SH-SY5Y (cell line): Measurements from ENCODE around the gene NCBP2.

Experiments
- GATA2 ChIP-seq: IDR thresholded peaks from 2 replicates; pipeline ENCODE4 v1.6.1; 2011; ENCODE audit warnings: mild to moderate bottlenecking, low read depth, low read length
- GATA3 ChIP-seq: IDR thresholded peaks from 2 replicates; pipeline ENCODE4 v1.6.1; 2011; ENCODE audit warnings: low read depth, mild to moderate bottlenecking, low read length, moderate library complexity

The NCBP2 gene

DNA sequence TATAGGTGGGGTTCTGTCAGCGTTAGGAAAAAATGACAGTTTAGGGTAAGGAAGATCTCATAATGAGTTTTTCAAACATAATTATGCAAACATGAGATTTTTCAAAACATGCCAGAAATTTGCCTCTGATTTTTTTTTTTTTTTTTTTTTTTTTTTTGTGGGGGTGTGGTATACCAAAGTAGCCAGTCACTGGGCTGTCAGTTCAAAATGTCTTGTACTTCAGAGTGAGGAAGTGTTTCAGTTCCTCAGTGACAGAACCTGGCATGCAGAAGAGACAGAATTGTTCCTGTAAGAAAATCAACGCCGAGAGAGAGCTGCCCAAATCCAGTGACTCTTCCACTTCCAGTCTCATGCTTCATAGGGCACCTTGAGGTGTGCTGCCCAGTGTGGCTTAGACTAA, 9.7 kb downstream of the NCBP2 start:
- TF ChIP-seq GATA2 (no peak), GATA3 (no peak)

- no peak for TF ChIP-seq GATA3
- TF ChIP-seq GATA2, result no peak
These were observed 10.3 kb downstream of the NCBP2 start for GRCh38 chr3:196931828-196932587.

DNA sequence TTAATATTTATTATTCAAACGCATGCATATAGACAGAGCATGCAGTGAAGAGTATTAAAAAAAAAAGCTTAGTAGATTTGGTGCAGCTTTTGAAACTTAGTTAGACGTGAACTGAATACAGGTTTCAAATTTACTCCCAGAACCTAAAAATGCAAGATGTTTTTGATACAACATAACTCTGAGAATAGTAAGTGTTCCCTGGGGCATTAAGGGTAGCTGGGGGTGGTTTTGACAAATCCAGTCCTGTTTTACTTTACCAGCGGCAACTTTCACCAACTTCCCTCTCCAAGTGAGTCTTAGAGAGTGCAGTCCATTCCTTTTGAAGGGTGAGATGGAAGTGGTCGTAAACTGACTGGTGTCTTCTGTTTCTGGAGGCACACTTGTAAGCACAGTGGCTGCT, 11.2 kb downstream of the NCBP2 start:
- no peak for TF ChIP-seq GATA2
- TF ChIP-seq GATA3, result no peak

DNA sequence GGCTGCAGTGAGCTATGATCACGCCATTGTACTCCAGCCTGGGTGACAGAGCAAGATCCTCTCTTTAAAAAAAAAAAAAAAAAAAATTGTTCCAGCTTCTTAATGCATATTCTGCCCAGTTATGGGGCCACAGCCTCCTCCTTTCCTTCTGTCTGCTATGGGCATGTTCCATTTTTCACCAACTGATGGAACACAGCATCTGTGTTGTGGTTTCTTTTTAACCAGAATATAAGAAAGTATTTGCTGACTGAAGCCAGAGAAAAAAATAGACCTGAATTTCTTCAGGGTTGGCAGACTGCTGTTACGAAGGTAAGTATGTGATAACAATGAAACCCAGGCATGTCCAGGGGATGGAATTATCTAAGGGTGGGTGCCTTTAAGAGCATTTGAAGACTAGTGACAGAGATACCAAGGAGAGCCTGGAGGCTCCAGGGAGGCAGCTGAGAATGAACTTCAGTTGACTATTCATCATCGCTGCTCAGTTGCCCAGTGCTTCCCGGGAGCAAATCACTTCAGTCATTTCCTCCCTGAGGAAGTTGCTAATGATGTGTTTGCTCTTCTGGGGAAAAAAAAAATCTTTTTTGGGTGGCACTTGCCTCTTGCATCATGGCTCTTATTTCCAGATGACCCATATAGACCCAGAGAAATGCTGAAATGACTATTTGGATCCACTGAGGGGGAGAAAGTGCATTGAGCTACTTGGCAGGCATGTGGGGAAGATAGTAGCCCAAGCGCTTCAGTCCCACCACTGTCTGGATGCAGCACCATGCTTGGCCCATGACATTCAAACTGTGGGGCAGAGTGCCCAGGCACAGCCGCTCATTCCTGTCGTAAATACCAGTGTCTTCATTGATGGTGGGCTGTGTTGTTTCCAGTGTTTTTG, 14.5 kb downstream of the NCBP2 start:
- TF ChIP-seq GATA2, result no peak
- no peak for TF ChIP-seq GATA3

DNA sequence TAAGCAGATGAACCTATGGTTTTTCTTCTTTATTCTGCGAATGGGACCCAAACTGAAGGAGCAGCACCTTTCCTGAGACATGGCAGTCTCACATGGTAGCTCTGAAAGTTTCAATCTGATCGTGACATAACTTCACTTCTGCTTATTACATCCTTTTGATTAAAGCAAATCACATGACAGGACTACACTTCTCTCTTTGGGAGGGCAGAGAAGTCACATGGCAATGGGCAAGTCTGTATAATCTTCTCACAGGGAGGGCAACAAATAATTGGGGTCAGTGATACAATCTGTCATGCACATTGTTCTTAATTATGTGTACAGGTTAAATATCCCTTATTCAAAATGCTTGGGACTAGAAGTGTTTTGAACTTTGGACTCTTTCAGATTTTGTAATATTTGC, 21.6 kb downstream of the NCBP2 start:
- no peak for TF ChIP-seq GATA3
- TF ChIP-seq GATA2, result no peak

DNA sequence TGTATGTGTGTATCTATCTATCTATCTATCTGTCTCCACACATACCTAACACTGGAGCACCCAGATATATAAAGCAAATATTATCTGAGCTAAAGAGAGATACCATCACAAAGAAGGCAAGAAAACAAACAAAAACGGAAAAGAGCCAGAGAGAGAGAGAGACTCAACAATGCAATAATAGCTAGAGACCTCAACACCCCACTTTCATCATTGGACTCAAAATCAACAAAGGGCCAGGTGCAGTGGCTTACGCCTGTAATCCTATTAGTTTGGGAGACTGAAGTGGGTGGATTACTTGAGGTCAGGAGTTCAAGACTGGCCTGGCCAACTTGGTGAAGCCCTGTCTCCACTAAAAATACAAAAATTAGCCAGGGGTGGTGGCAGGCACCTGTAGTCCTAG, 23.4 kb downstream of the NCBP2 start:
- TF ChIP-seq GATA2 (no peak), GATA3 (no peak)

GRCh38 chr3:196916995-196917394, 25.3 kb downstream of the NCBP2 start:
- TF ChIP-seq GATA2, result no peak
- TF ChIP-seq GATA3, result no peak

GRCh38 chr3:196916221-196916620, 26.1 kb downstream of the NCBP2 start:
- TF ChIP-seq GATA3, result no peak

DNA sequence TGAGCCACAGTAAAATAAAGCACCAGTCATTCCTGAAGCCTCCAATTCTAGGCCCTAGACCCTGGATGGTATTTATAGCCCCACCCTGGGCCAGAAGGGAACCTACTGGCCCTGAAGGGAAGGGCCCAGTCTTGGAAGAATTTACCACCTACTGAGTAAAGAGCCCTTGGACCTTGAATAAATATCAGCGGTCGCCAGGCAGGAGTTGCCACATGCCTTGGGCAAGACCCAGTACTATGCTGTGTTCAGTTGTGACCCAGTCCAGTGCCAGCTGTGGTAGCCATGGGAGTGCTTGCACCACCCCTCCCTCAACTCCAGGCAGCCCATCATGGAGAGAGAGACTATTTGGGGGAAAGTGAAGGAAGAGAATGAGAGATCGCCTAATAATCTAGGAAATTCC, 27.0 kb downstream of the NCBP2 start:
- no peak for TF ChIP-seq GATA2
- TF ChIP-seq GATA3, result no peak

DNA sequence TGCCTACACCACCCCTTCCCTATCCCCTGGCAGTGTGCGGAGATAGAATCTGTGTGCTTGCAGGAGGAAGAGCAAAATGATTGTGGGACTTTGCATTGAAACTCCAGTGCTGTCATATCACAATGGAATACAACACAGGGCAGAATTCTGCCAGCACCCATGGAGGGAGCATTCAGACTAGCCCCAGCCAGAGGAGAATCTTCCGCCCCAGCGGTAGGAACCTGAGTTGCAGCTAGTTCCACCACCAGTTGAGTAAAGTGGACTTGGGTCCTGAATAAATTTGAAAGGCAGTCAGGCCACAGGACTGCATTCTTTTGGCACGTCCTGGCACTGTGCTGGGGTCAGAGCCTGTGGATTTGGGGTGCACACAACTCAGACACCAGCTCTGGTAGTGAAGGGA, 27.5 kb downstream of the NCBP2 start:
- TF ChIP-seq GATA3, result no peak
- no peak for TF ChIP-seq GATA2

DNA sequence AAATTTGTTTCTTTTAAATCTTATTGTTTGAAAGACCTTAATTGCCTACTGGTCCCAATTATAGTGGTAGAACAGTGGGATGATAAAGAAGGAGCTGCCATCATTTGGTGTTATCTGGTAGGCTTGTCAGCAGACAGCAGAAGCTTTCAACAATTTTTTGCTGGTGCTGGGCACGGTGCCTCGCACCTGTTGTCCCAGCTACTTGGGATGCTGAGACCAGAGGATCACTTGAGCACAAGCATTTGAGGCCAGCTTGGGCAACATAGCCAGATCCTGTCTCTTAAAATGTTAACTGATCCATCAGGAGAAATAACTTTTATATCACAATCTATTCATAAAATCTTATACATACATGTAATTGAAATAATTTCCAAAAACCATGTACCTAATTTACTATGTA, 38.6 kb downstream of the NCBP2 start:
- TF ChIP-seq GATA2, result no peak
- TF ChIP-seq GATA3, result no peak

DNA sequence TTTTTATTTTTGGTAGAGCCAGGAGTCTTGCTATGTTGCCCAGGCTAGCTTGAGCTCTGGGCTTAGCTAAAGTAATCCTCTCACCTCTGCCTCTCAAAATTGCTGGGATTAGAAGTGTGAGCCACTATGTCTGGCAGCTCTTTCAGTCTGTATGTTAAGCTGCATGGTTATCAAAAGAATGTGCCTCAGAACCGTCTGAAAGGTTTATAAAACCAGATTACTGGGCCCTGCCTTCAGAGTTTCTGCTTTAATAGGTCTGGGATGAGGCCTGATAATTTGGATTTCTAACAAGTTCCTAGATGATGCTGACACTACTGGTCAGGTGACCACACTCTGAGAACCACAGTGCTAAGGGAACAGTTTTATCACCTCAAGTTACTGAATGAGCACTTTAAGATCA, 40.0 kb downstream of the NCBP2 start:
- no peak for TF ChIP-seq GATA2
- no peak for TF ChIP-seq GATA3

DNA sequence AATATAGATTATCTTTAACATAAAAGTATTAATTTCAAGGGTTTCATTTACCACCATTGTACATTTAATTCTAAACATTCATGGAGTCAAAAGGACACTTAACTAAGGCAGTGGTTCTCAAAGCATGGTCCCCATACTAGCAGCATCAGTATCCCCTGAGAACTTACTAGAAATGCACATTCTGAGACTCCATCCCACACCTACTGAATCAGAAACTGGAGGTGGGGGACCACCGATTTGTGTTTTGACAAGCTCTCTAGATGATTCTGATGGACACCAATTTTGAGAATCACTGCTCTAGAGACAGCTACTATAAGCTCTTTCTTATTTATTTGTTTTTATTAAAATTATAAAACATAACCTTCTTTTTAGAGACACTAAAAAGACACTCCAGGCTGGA, 40.6 kb downstream of the NCBP2 start:
- no peak for TF ChIP-seq GATA3
- no peak for TF ChIP-seq GATA2

DNA sequence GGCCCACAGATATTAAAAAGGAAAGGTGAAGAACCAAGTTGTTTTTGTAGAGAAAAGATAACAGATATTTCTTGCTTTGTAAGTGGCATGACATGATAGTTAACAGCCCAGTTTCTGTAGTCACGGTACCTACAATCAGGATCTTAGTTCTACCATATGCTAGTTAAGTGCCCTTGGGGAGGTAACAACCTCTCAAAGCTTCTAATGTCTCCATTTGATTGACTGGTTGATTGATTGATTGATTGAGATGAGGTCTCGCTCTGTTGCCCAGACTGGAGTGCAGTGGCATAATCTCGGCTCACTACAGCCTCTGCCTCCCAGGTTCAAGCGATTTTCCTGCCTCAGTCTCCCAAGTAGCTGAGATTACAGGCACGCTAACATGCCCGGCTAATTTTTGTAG, 46.1 kb downstream of the NCBP2 start:
- no peak for TF ChIP-seq GATA2
- no peak for TF ChIP-seq GATA3

DNA sequence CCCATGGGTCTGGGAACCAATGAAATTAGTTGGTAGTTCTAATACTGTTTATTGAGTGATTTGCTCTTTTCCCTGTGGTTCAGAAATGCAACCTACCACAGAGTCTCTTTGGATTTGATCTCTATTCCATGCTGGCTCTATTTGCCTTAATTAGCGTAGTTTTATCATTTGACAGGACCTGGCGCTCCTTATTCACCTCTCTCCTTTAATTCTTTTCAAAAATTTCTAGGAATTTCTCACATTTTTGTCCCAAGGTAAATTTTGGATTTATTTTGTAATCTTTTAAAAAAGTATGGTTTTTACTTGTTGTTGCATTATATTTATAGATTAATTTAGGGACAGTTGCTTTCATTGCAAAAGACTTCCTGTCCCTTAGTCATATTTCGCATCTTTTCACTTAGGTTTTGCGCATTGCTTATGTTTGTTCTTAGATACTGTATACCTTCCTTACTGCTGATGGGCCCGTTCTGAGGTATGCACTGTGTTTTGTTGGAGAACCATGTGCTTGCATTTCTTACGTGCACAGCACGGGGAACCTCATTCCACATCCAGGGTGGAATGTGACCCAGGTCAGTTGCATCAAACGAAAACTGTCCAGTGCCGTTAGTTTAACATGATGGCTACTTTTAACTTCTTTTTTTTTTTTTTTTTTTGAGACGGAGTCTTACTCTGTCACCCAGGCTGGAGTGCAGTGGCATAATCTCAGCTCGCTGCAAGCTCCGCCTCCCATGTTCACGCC, 47.6 kb downstream of the NCBP2 start:
- no peak for TF ChIP-seq GATA3
- TF ChIP-seq GATA2, result no peak
